Subcutaneous abdominal adipose tissue (tissue), 5 donors: ENCODE results near the gene CHRNA1.

ENCODE experiments used
- H3K27ac ChIP-seq: one replicate; pipeline ENCODE4 v1.7.0; 2013; ENCODE audit warnings: low read depth, mild to moderate bottlenecking, inconsistent platforms, low read length, moderate library complexity
- H3K27me3 ChIP-seq, 5 donors: one replicate each; pipeline ENCODE4 v1.7.0; 2013; ENCODE audit warnings: low read length in 5 of 5, inconsistent platforms in 1 of 5; ENCODE audit not compliant: control insufficient read depth in 5 of 5, insufficient read depth in 4 of 5
- H3K36me3 ChIP-seq, 5 donors: one replicate each; pipeline ENCODE4 v1.7.0; 2013; ENCODE audit warnings: low read length in 5 of 5; ENCODE audit not compliant: control insufficient read depth in 5 of 5, insufficient read depth in 5 of 5
- H3K4me1 ChIP-seq, 5 donors: one replicate each; pipeline ENCODE4 v1.7.0; 2013; ENCODE audit warnings: low read length in 5 of 5, mild to moderate bottlenecking in 3 of 5, moderate library complexity in 1 of 5; ENCODE audit not compliant: control insufficient read depth in 5 of 5, insufficient read depth in 5 of 5
- H3K4me3 ChIP-seq, 5 donors: one replicate each; pipeline ENCODE4 v1.7.0; 2013; ENCODE audit warnings: low read length in 5 of 5, low read depth in 1 of 5
- H3K9ac ChIP-seq, 5 donors: one replicate each; pipeline ENCODE4 v1.7.0; 2013; ENCODE audit warnings: low read length in 5 of 5, mild to moderate bottlenecking in 4 of 5, moderate library complexity in 3 of 5
- H3K9me3 ChIP-seq, 5 donors: one replicate each; pipeline ENCODE4 v1.7.0; 2013; ENCODE audit warnings: low read length in 5 of 5; ENCODE audit not compliant: control insufficient read depth in 5 of 5
- donor health status: healthy.
- donor health status: healthy.
- donor health status: healthy.
- donor health status: healthy.
- donor health status: healthy.

Gene CHRNA1

GRCh38 chr2:174776675-174777074, 12.4 kb upstream of the CHRNA1 start:
- peaks cover 0 to 2% (median 0%) of the 10 kb centered on the region in 5 donors for H3K27me3 ChIP-seq
- no peak overlapping the region for H3K9ac ChIP-seq
- no peak overlapping the region for H3K27ac ChIP-seq
- H3K36me3 ChIP-seq: no peaks in the 10 kb centered on the region
- no peak overlapping the region for H3K4me3 ChIP-seq
- no peaks in the 10 kb centered on the region for H3K9me3 ChIP-seq
- peaks cover 4 to 16% (median 8%) of the 10 kb centered on the region in 5 donors for H3K4me1 ChIP-seq

GRCh38 chr2:174776223-174776622, 12.0 kb upstream of the CHRNA1 start:
- H3K4me3 ChIP-seq: no peak overlapping the region
- no peak overlapping the region for H3K27ac ChIP-seq
- H3K9me3 ChIP-seq: no peaks in the 10 kb centered on the region
- H3K9ac ChIP-seq: no peak overlapping the region
- H3K36me3 ChIP-seq: no peaks in the 10 kb centered on the region
- peaks cover 5 to 18% (median 9%) of the 10 kb centered on the region in 5 donors for H3K4me1 ChIP-seq
- peaks cover 0 to 2% (median 0%) of the 10 kb centered on the region in 5 donors for H3K27me3 ChIP-seq

- H3K27ac ChIP-seq: no peak overlapping the region
Measured at GRCh38 chr2:174775571-174775980, 11.3 kb upstream of the CHRNA1 start.

DNA sequence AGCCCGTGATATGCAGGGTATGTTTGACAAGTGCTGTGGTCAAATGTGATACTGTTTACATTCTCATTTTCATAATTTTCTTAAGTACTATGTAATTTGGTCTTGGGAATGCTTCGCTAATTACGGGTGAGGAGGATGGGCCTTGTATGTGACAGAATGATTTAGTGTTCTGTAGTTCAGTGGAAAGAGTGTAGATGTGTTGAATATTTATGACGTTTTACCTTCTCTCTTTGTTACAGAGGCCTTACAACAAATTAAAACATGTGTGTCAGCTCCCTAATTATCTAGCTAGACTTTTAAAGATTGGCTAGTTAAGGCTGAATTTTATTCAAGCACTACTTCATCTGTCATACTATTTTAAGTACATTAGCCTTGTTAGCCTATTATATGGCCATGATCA, 10.6 kb upstream of the CHRNA1 start:
- H3K4me1 ChIP-seq: peaks cover 5 to 18% (median 9%) of the 10 kb centered on the region in 5 donors
- H3K27ac ChIP-seq: no peak overlapping the region
- H3K9me3 ChIP-seq: no peaks in the 10 kb centered on the region
- H3K4me3 ChIP-seq: no peak overlapping the region
- H3K36me3 ChIP-seq: no peaks in the 10 kb centered on the region
- no peak overlapping the region for H3K9ac ChIP-seq
- H3K27me3 ChIP-seq: peaks cover 0 to 2% (median 0%) of the 10 kb centered on the region in 5 donors

More at GRCh38 chr2:174775571-174775980, 11.3 kb upstream of the CHRNA1 start:
- Histone ChIP-seq H3K4me3 (no peak overlapping the region), H3K9me3 (no peaks in the 10 kb centered on the region), H3K4me1 (peaks cover 5 to 18% (median 9%) of the 10 kb centered on the region in 5 donors), H3K27me3 (peaks cover 0 to 2% (median 0%) of the 10 kb centered on the region in 5 donors), H3K36me3 (no peaks in the 10 kb centered on the region), H3K9ac (no peak overlapping the region)

DNA sequence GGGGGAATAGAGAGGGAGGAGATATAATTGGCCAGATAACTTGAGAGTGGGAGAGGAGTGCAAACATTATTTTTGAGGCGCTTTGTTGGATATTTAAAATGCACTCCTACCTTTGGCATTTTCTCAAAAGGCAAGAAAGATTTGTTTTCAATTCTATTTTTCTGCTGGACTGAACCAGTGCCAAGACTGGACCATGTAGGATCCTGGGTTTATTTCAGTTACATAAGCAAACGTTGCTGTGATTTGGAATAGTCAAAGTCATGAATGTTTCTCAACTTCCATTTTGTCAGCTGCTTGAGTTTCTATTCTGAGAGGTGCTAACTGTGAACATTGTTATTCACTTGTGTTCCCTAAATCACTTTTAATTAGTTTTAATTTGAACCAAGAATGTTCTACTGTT, 8.9 kb upstream of the CHRNA1 start:
- peaks cover 0 to 2% (median 0%) of the 10 kb centered on the region in 5 donors for H3K27me3 ChIP-seq
- no peaks in the 10 kb centered on the region for H3K9me3 ChIP-seq
- H3K4me3 ChIP-seq: no peak overlapping the region
- no peak overlapping the region for H3K9ac ChIP-seq
- no peak overlapping the region for H3K27ac ChIP-seq
- H3K36me3 ChIP-seq: no peaks in the 10 kb centered on the region
- peaks cover 2 to 11% (median 9%) of the 10 kb centered on the region in 5 donors for H3K4me1 ChIP-seq

DNA sequence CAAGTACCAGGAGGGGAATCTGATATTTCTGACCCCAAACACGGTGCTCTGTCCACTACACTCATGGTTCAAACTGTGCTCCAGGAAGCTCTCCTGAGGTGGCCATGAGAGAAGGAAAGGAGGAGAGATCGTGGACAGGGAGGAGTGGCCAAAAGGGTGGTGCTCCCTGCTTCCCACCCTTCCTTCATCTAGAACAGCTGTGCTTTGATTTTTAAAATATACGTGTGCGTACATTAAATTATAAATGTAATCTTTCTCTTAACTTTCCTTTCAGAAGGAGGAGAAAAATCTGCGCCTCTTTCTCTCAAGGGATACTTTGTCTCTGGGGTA, 8.2 kb upstream of the CHRNA1 start:
- H3K27ac ChIP-seq: no peak overlapping the region
- peaks cover 2 to 11% (median 6%) of the 10 kb centered on the region in 5 donors for H3K4me1 ChIP-seq
- H3K9ac ChIP-seq: peak overlapping the region in 1 of 5 donors; percentile 29
- no peaks in the 10 kb centered on the region for H3K36me3 ChIP-seq
- H3K9me3 ChIP-seq: no peaks in the 10 kb centered on the region
- peak overlapping the region in 3 of 5 donors; percentile 33 to 55 (median 47) for H3K4me3 ChIP-seq
- no peaks in the 10 kb centered on the region for H3K27me3 ChIP-seq

- Histone ChIP-seq H3K27ac (no peak overlapping the region), H3K9me3 (no peaks in the 10 kb centered on the region), H3K4me3 (peak overlapping the region in 3 of 5 donors; percentile 33 to 55 (median 47)), H3K27me3 (no peaks in the 10 kb centered on the region), H3K9ac (peak overlapping the region in 1 of 5 donors; percentile 29), H3K4me1 (peaks cover 2 to 11% (median 6%) of the 10 kb centered on the region in 5 donors), H3K36me3 (no peaks in the 10 kb centered on the region)
Measured at GRCh38 chr2:174771631-174772471, 7.6 kb upstream of the CHRNA1 start.

DNA sequence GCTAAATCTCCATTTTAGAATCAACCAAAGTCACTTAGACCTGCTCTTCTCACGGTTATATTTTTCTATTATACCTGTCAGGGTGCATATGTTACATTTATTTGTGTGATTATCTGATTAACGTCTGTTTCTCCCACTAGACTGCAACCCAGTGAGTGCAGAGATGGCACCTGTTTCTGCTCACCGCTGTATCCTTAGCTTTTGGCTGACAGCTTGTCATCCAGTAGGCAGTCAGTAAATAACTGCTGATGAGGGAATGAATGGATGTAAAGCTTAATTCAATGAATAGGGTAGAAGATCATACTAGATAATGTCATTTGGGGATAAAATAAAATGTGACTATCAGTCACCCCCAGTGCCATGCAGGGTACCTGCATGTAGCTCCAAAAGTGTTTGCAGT, 6.9 kb upstream of the CHRNA1 start:
- H3K27ac ChIP-seq: no peak overlapping the region
- no peak overlapping the region for H3K4me3 ChIP-seq
- no peak overlapping the region for H3K9ac ChIP-seq
- H3K9me3 ChIP-seq: no peaks in the 10 kb centered on the region
- H3K4me1 ChIP-seq: peaks cover 2 to 11% (median 6%) of the 10 kb centered on the region in 5 donors
- H3K27me3 ChIP-seq: no peaks in the 10 kb centered on the region
- no peaks in the 10 kb centered on the region for H3K36me3 ChIP-seq

DNA sequence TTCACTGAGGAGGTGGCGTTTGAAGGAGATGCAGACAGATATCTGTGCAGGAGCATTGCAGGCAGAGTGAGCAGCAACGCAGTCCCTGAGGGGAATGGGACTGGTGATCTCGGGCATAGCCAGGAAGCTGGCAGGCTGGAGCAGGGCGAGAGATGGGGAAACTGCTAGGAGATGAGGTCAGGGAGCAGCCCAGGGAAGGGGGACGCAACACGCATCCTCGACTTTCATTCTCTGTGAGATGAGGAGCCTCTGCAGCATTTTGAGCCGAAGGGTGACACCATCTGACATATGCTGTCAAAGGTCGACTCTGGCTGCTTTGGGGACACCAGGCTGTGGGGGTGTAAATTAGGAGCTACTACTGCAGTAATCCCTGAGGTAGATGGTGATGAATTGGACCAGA, 4.3 kb upstream of the CHRNA1 start:
- no peaks in the 10 kb centered on the region for H3K36me3 ChIP-seq
- H3K9me3 ChIP-seq: no peaks in the 10 kb centered on the region
- H3K4me3 ChIP-seq: no peak overlapping the region
- H3K4me1 ChIP-seq: peaks cover 2 to 11% (median 6%) of the 10 kb centered on the region in 5 donors
- no peaks in the 10 kb centered on the region for H3K27me3 ChIP-seq
- no peak overlapping the region for H3K27ac ChIP-seq
- no peak overlapping the region for H3K9ac ChIP-seq

DNA sequence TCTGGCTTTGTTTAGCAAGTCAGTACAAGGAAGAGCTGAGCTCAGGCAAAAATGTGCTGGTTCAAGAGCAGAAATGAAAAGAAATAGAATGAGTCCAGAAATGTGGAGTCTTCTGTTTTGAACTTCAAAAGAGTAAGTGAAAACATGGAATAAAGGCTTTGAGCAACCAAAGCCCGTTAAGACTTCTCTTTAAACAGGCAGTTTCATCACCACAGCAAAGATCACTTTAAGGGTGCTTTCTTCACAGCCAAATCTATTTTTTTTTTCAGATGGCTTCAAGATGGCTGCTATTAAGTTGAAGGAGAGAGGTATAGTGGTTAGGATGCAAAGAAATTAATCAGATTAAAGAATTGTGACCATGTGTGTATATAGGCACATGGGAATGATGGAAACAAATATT, 2.0 kb upstream of the CHRNA1 start:
- Histone ChIP-seq H3K27me3 (peaks cover 0 to 3% (median 0%) of the 10 kb centered on the region in 5 donors), H3K27ac (no peak overlapping the region)

More for the DNA sequence above, 2.0 kb upstream of the CHRNA1 start:
- H3K9ac ChIP-seq: no peak overlapping the region
- H3K9me3 ChIP-seq: no peaks in the 10 kb centered on the region
- no peaks in the 10 kb centered on the region for H3K4me1 ChIP-seq
- H3K4me3 ChIP-seq: no peak overlapping the region
- H3K36me3 ChIP-seq: no peaks in the 10 kb centered on the region
